HG03103 (cell line): ENCODE measurements around the gene STARD10.
A peak's percentile ranks its signal among the peaks of the same experiment; 100 is the strongest.
"Not testable (repeated sequence)": the region's sequence is repeated elsewhere in the genome, so short reads cannot be mapped to it uniquely, and the experiment has no call there.

Experiments
- ATAC-seq: cut with Tn5 transposase; IDR thresholded peaks from one replicate; pipeline ENCODE4 v1.9.1; 2021; ENCODE audit warnings: low read depth; ENCODE audit not compliant: unreplicated experiment

The STARD10 gene

GRCh38 chr11:72826191-72826941, 32.5 kb upstream of the STARD10 start:
- no peak for ATAC-seq

- no peak for ATAC-seq
These were observed 31.8 kb upstream of the STARD10 start for GRCh38 chr11:72825661-72826060.

- no peak for ATAC-seq
These were observed 31.1 kb upstream of the STARD10 start for GRCh38 chr11:72824811-72825505.

- ATAC-seq, result no peak
These were observed 30.2 kb upstream of the STARD10 start for GRCh38 chr11:72824020-72824419.

- ATAC-seq, result no peak
These were observed 29.4 kb upstream of the STARD10 start for GRCh38 chr11:72823105-72823804.

GRCh38 chr11:72821920-72822799, 28.3 kb upstream of the STARD10 start:
- no peak for ATAC-seq

- no peak for ATAC-seq
These were observed 27.5 kb upstream of the STARD10 start for GRCh38 chr11:72821221-72821919.

- ATAC-seq, result no peak
These were observed 26.7 kb upstream of the STARD10 start for GRCh38 chr11:72820439-72821139.

GRCh38 chr11:72818971-72819370, 25.1 kb upstream of the STARD10 start:
- no peak for ATAC-seq

GRCh38 chr11:72817966-72818365, 24.1 kb upstream of the STARD10 start:
- ATAC-seq, result no peak

- ATAC-seq, result no peak
These were observed 22.6 kb upstream of the STARD10 start for GRCh38 chr11:72816404-72816990.

GRCh38 chr11:72815110-72815618, 21.3 kb upstream of the STARD10 start:
- ATAC-seq, result no peak

- ATAC-seq, result peak; percentile 43
These were observed 20.7 kb upstream of the STARD10 start, which contains the start of gene ATG16L2 for GRCh38 chr11:72814286-72815109. ATG16L2 (plus strand) TSS chr11:72814411; CDS start chr11:72814446, 35 bp downstream.

- peak; percentile 34 for ATAC-seq
These were observed 20.0 kb upstream of the STARD10 start for GRCh38 chr11:72813740-72814285.

- ATAC-seq, result no peak
These were observed 19.3 kb upstream of the STARD10 start for GRCh38 chr11:72812967-72813739.

GRCh38 chr11:72812604-72812966, 18.7 kb upstream of the STARD10 start:
- ATAC-seq, result no peak

GRCh38 chr11:72811686-72812085, 17.8 kb upstream of the STARD10 start:
- not testable (repeated sequence) for ATAC-seq
